Medulla oblongata (tissue), 1 donor: Measurements from ENCODE around the gene F5.
A peak's percentile ranks its signal among the peaks of the same experiment; 100 is the strongest.

Experiments used
- DNase-seq: peaks from one replicate; pipeline ENCODE4 v3.0.0-alpha.2; 2015; ENCODE audit errors: extremely low spot score

Gene F5

DNA sequence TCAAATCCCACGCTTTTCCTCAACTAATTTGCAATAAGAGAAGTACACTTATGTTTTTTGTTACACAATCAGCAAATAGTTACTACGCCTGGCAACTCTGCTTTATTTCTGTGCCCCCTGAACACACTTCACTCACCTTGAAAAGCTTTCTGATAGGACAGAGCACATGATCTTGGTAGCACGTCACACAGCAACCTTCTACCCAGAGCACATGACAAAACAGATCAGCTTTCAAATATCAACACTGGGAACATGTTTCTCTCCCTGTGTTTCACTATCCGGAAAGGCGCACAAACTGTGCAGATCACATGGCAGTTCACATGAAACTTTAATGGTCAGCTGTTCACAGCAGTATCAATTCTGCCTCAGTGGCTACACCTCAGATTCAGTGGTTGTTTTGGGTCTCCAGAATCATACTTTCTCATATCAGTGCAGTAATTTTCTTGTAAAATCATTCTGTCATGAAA lies 102.7 kb downstream of the F5 start:
- DNase-seq, result peak; percentile 71

DNA sequence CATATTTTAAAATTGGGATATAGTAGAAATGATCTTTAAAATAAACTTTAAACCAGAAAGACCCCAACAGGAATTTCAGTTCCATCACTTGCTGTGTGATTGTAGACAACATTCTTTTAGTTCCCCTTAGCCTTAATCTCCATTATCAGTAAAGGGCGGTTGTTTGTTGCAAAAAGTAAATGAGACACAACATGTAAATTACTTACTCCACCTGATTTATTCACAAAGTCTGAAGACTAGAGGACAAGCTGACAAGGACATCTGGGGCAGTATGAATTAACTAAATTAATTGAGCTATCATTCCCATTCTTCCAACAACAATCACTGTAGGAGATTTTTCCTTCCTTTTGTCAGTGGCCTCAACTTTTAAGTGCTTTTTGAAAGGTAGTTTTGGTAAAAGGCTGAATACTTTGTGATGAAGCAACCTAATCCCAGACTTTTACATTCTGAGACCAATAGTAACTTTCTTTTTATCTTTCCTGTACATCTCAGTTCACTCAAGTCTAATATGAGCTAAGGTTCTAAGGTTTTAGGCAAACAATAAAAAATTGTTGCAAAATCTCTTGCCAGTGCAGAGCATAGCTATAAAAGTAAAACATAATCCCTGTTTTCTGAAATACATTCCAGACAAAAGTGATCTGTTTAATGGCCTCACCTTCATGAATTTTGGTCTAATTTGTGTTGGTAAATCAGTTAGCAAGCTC lies 106.8 kb downstream of the F5 start:
- no peak for DNase-seq

DNA sequence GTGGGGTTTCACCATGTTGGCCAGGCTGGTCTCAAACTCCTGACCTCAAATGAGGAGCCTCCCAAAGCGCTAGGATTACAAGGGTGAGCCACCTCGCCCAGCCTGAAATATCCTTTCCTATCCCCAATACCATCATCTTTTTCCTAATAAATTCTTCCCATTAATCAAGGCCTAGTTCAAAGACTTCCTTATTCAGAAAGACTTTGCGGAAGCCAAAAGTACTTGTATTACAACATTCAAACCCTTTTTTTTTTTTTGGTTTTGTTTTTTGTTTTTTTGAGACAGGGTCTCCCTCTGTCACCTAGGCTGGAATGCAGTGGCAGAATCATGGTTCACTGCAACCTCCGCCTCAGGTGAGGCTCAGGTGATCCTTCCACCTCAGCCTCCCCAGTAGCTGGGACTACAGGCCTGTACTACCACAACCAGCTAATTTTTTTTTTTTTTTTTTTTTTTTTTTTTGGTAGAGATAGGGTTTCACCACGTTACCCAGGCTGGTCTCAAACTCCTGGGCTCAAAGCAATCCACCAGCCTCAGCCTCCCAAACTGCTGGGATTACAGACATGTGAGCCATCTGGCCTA lies 108.1 kb downstream of the F5 start:
- DNase-seq, result no peak

GRCh38 chr1:169475806-169476387 lies 110.4 kb downstream of the F5 start:
- no peak for DNase-seq

DNA sequence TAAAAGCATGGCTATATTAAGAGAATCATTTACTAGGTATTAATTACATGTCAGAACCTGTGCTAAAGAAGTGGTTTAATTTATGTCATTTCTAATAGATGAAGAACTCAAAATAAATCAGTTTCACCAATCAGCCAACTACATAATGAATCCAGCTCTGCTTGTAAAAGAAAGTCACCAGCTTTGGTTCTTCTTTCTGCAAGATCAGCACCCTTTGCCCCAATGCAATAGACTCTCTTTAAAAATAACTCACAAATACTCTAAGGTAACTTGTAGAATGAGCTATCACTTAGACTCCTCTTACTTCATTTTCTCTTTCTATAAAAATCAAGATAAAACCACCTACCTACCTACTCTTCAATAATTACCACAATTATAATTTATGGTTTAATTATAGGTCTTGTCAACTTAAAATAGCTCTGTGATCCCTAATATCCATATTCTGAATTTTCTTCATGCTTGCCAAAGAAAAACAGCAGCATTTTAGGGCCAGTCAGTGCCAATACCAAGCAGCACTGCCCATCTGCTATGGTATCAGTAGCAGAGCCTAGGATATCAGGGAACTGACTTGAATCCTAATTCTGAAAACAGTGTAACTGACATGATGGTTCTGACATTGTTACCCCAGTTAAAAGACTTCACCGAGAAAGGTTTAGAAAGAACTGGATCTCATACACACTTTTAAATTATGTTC lies 111.8 kb downstream of the F5 start:
- DNase-seq, result no peak

- DNase-seq, result no peak
Measured at GRCh38 chr1:169473347-169473746, 112.9 kb downstream of the F5 start.

DNA sequence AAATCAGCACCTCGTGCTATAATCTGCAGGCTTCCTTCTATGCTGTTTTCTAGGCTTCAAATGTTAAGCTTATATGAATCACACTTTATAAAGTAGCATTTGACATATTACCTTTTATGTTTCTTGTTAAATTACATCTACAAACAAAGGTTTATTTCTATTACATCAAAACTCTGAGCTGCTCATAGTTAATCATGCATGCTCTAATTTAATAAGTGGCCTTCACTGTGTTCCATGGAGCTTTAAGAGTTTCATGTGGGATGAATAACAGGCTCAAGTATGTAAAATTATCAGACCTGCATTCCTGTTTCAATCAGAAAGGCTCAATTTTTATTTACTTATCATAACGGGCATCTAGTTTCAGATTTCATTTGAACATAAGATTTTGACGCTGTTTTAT lies 113.5 kb downstream of the F5 start:
- DNase-seq, result no peak

DNA sequence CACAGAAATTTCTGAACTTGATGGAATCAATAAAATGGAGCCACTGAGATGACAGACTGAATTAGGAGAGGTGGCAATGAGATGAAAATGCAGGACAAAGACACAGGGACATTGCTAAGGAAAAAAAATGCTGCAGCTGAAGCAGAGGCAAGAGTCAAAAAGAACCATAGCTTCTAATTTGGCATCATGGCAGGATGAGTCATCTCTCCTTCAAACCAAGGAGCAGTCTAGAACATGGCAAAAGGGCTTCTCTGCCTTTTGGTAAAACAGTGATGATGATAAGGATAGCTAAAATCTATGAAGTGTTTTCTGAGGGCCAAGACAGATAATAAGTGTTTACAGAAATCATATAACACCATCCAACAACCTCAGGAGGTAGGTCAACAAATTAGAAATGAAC lies 117.3 kb downstream of the F5 start:
- no peak for DNase-seq

GRCh38 chr1:169466259-169467230 lies 119.7 kb downstream of the F5 start:
- peak; percentile 30 for DNase-seq

GRCh38 chr1:169465281-169465680 lies 121.0 kb downstream of the F5 start:
- no peak for DNase-seq
